ENCODE results near the gene MAST4. TPM values are rescaled to one million over a fixed set of nuclear protein-coding genes. Genes with fewer than 3 reads are reported as not detected.
A peak's percentile ranks its signal among the peaks of the same experiment; 100 is the strongest.

Gene MAST4
- total RNA-seq, 1 donor from 2014 or later: 0.99 TPM

DNA sequence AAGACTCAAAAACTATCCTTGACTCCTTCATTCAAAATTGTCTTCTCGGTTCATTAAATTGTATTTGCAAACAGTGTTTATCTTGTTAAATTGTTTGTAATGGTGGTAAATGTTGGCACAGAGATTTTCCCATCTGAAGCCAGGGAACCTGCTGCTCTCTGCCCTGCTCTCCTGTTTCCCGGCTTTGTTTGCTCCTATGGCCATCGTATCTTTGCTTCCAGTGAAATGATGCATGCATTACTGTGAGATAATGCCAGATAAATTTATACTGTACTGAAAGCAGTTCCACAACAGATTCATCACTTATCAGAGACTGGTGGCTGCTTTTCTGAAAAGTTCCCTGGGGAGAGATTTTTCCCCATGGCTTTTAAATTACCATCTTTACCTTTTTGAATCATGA is 519.1 kb downstream of the MAST4 start:
- Mint-ChIP-seq H3K27ac (no peak overlapping the region), H3K36me3 (peaks cover 3% of the 10 kb centered on the region), H3K9me3 (no peaks in the 10 kb centered on the region), H3K4me3 (no peak overlapping the region), H3K27me3 (ENCODE audit: insufficient read depth, low read depth) (peaks cover 2% of the 10 kb centered on the region), H3K4me1 (no peaks in the 10 kb centered on the region)
- no peak for DNase-seq (ENCODE audit: low spot score)
- Histone ChIP-seq H3K4me3 (no peak overlapping the region), H2AFZ (replicated peaks) (no peak overlapping the region), H3K9ac (no peak overlapping the region), H4K20me1 (ENCODE audit: low read depth) (no peaks in the 10 kb centered on the region), H3K36me3 (no peaks in the 10 kb centered on the region), H3F3A (ENCODE audit: low read depth) (no peaks in the 10 kb centered on the region), H3K27ac (no peak overlapping the region), H3K79me2 (ENCODE audit: low read depth) (no peaks in the 10 kb centered on the region), H3K9me3 (ENCODE audit: low read depth) (no peaks in the 10 kb centered on the region), H3K4me1 (no peaks in the 10 kb centered on the region), H3K4me2 (no peak overlapping the region), H3K27me3 (no peaks in the 10 kb centered on the region)
- TF ChIP-seq EZH2 (IDR thresholded peaks at IDR 0.05) (no peak), EZH2phosphoT487 (IDR thresholded peaks at IDR 0.05) (no peak)
- TF ChIP-seq, protein P1, sequence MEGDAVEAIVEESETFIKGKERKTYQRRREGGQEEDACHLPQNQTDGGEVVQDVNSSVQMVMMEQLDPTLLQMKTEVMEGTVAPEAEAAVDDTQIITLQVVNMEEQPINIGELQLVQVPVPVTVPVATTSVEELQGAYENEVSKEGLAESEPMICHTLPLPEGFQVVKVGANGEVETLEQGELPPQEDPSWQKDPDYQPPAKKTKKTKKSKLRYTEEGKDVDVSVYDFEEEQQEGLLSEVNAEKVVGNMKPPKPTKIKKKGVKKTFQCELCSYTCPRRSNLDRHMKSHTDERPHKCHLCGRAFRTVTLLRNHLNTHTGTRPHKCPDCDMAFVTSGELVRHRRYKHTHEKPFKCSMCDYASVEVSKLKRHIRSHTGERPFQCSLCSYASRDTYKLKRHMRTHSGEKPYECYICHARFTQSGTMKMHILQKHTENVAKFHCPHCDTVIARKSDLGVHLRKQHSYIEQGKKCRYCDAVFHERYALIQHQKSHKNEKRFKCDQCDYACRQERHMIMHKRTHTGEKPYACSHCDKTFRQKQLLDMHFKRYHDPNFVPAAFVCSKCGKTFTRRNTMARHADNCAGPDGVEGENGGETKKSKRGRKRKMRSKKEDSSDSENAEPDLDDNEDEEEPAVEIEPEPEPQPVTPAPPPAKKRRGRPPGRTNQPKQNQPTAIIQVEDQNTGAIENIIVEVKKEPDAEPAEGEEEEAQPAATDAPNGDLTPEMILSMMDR (IDR thresholded peaks at IDR 0.05): no peak

DNA sequence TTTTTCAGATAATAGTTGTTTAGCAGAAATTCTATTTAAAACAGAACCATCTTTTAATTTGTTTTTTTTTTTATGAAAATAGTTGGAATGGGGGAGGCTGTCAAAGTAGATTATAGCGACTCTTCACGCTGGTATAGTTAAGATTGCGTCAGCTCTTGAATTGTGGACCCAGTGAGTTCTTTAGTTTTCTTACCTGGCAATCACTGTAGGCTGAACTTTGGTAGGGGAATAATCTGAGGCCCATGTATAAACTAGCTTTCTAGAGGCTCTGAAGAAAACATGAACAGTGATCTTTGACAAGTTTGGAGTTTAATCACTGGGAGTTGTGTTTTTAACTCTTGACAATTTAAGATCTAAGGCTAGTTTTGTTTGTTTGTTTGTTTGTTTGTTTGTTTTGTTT is 519.6 kb downstream of the MAST4 start:
- no peaks in the 10 kb centered on the region for H3K9me3 Mint-ChIP-seq
- peaks cover 2% of the 10 kb centered on the region for H3K27me3 Mint-ChIP-seq (ENCODE audit: insufficient read depth, low read depth)

DNA sequence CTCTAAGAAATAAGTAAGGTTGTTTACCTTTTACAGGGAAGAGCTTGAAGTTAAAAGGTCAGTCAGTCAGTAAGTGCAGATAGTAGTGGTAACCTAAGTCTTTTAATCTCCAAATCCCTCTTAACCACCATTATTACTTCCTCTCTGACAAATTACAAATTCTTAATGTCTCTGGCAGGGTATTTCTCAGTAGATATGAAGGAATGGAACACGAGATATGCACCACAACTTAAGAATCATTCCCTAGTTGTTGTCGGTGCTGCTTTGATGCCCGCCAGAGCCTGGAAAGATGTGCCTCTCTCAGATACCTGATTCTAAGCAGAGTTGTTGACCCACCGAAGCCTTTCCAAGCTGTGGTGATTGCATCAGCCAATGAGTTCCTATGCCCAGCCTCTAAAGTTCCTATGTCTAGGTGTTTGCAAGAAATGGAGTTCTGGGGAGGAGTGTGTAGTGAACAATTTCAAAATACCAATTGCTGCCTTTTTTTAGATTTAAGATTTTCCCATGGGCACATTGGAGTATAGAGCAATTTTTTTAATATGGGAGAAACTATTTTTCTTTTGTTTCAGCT is 521.9 kb downstream of the MAST4 start:
- Histone ChIP-seq H3F3A (ENCODE audit: low read depth) (no peaks in the 10 kb centered on the region), H3K79me2 (ENCODE audit: low read depth) (no peaks in the 10 kb centered on the region), H3K27ac (no peak overlapping the region), H3K4me3 (no peak overlapping the region), H3K36me3 (no peaks in the 10 kb centered on the region), H3K9ac (no peak overlapping the region), H3K9me3 (ENCODE audit: low read depth) (no peaks in the 10 kb centered on the region), H3K27me3 (no peaks in the 10 kb centered on the region), H3K4me2 (no peak overlapping the region), H2AFZ (replicated peaks) (peak overlapping the region; percentile 23), H3K4me1 (no peaks in the 10 kb centered on the region), H4K20me1 (ENCODE audit: low read depth) (no peaks in the 10 kb centered on the region)
- Mint-ChIP-seq H3K27me3 (ENCODE audit: insufficient read depth, low read depth) (peaks cover 2% of the 10 kb centered on the region), H3K4me3 (no peak overlapping the region), H3K4me1 (no peaks in the 10 kb centered on the region), H3K36me3 (peaks cover 3% of the 10 kb centered on the region), H3K27ac (no peak overlapping the region), H3K9me3 (no peaks in the 10 kb centered on the region)
- TF ChIP-seq EZH2phosphoT487 (IDR thresholded peaks at IDR 0.05) (no peak), EZH2 (IDR thresholded peaks at IDR 0.05) (no peak)
- TF ChIP-seq, protein P1 (IDR thresholded peaks at IDR 0.05): no peak
- no peak for DNase-seq (ENCODE audit: low spot score)

More for the DNA sequence above, 519.6 kb downstream of the MAST4 start:
- H3K9me3 ChIP-seq (ENCODE audit: low read depth): no peaks in the 10 kb centered on the region
- H3K27me3 ChIP-seq: no peaks in the 10 kb centered on the region
- H3K27ac Mint-ChIP-seq: no peak overlapping the region
- H3K79me2 ChIP-seq (ENCODE audit: low read depth): no peaks in the 10 kb centered on the region
- TF ChIP-seq, protein P1 (IDR thresholded peaks at IDR 0.05): no peak
- no peak for TF ChIP-seq EZH2phosphoT487 (IDR thresholded peaks at IDR 0.05)
- TF ChIP-seq EZH2 (IDR thresholded peaks at IDR 0.05): no peak
- H3K36me3 ChIP-seq: no peaks in the 10 kb centered on the region
- no peaks in the 10 kb centered on the region for H3K4me1 Mint-ChIP-seq
- no peaks in the 10 kb centered on the region for H4K20me1 ChIP-seq (ENCODE audit: low read depth)
- H3K4me3 Mint-ChIP-seq: no peak overlapping the region
- no peak overlapping the region for H2AFZ ChIP-seq (replicated peaks)
- H3K27ac ChIP-seq: no peak overlapping the region
- H3F3A ChIP-seq (ENCODE audit: low read depth): no peaks in the 10 kb centered on the region
- no peak overlapping the region for H3K9ac ChIP-seq
- peaks cover 3% of the 10 kb centered on the region for H3K36me3 Mint-ChIP-seq
- H3K4me2 ChIP-seq: no peak overlapping the region
- H3K4me3 ChIP-seq: no peak overlapping the region
- DNase-seq (ENCODE audit: low spot score): no peak
- H3K4me1 ChIP-seq: no peaks in the 10 kb centered on the region

All from neural progenitor cell (in vitro differentiated cells).